Epithelial cell of proximal tubule (primary cell): ENCODE data around the gene PTPRK. TPM values are rescaled to one million over a fixed set of nuclear protein-coding genes. Genes with fewer than 3 reads are reported as not detected.

Experiments used
- DNase-seq: peaks from one replicate; pipeline ENCODE4 v3.0.0-alpha.2; 2011; ENCODE audit warnings: low read depth
- H3K4me3 ChIP-seq: 2 replicates; pipeline ENCODE4 v1.5.1; 2011; ENCODE audit warnings: low read depth, mild to moderate bottlenecking, low read length
- CTCF ChIP-seq: conservative IDR thresholded peaks from 2 replicates; pipeline ENCODE4 v1.5.1; 2012; ENCODE audit warnings: low read depth, mild to moderate bottlenecking, low read length
- total RNA-seq: library from RNA; depleted of rRNA; stranded (reverse); fragments of >200 nt; gene quantifications from 2 replicates; pipeline ENCODE4 v1.2.3, GENCODE V29; 2015

The PTPRK gene
- total RNA-seq, 1 donor from 2014 or later, result 42.5 TPM

- H3K4me3 ChIP-seq, result no peak overlapping the region
- no peak for TF ChIP-seq CTCF
- DNase-seq, result no peak
These were observed 455.9 kb downstream of the PTPRK start for GRCh38 chr6:128064540-128064895.

GRCh38 chr6:128063850-128064539 lies 456.4 kb downstream of the PTPRK start:
- no peak overlapping the region for H3K4me3 ChIP-seq
- no peak for DNase-seq
- TF ChIP-seq CTCF, result no peak

- DNase-seq, result no peak
- TF ChIP-seq CTCF, result no peak
- H3K4me3 ChIP-seq, result no peak overlapping the region
These were observed 457.4 kb downstream of the PTPRK start for GRCh38 chr6:128062882-128063603.

GRCh38 chr6:128057946-128058345 lies 462.5 kb downstream of the PTPRK start:
- no peak for TF ChIP-seq CTCF
- H3K4me3 ChIP-seq, result no peak overlapping the region
- DNase-seq, result no peak

GRCh38 chr6:128057541-128057940 lies 462.9 kb downstream of the PTPRK start:
- TF ChIP-seq CTCF, result no peak
- H3K4me3 ChIP-seq, result no peak overlapping the region
- no peak for DNase-seq

GRCh38 chr6:128053109-128053508 lies 467.3 kb downstream of the PTPRK start:
- no peak overlapping the region for H3K4me3 ChIP-seq
- TF ChIP-seq CTCF, result no peak
- DNase-seq, result no peak

GRCh38 chr6:128047989-128048388 lies 472.4 kb downstream of the PTPRK start:
- no peak overlapping the region for H3K4me3 ChIP-seq
- DNase-seq, result no peak
- TF ChIP-seq CTCF, result no peak
